GM19455 (cell line): ENCODE measurements around the gene ACAD11.

Experiments
- ATAC-seq: cut with Tn5 transposase; IDR thresholded peaks from one replicate; pipeline ENCODE4 v1.9.1; 2021; ENCODE audit not compliant: unreplicated experiment

Gene ACAD11

GRCh38 chr3:132517311-132517710 is 142.3 kb downstream of the ACAD11 start:
- no peak for ATAC-seq

- ATAC-seq: no peak
Measured at GRCh38 chr3:132513057-132513456, 146.6 kb downstream of the ACAD11 start.

- no peak for ATAC-seq
Measured at GRCh38 chr3:132509506-132509905, 150.1 kb downstream of the ACAD11 start.

- ATAC-seq: no peak
Measured at GRCh38 chr3:132509096-132509495, 150.5 kb downstream of the ACAD11 start.
